ENCODE data around the gene ALOX12.

GRCh38 chr17:7019367-7019766 lies 23.5 kb downstream of the ALOX12 start:
- TF ChIP-seq CTCF (IDR thresholded peaks at IDR 0.05) (no peak), POLR2A (IDR thresholded peaks at IDR 0.05) (no peak)
